T-helper 22 cell (primary cell): ENCODE measurements around the gene KCNK2.

ENCODE experiments used
- DNase-seq: peaks from one replicate; pipeline ENCODE4 v3.0.0-alpha.2; 2020; ENCODE audit warnings: low read depth

Gene KCNK2

DNA sequence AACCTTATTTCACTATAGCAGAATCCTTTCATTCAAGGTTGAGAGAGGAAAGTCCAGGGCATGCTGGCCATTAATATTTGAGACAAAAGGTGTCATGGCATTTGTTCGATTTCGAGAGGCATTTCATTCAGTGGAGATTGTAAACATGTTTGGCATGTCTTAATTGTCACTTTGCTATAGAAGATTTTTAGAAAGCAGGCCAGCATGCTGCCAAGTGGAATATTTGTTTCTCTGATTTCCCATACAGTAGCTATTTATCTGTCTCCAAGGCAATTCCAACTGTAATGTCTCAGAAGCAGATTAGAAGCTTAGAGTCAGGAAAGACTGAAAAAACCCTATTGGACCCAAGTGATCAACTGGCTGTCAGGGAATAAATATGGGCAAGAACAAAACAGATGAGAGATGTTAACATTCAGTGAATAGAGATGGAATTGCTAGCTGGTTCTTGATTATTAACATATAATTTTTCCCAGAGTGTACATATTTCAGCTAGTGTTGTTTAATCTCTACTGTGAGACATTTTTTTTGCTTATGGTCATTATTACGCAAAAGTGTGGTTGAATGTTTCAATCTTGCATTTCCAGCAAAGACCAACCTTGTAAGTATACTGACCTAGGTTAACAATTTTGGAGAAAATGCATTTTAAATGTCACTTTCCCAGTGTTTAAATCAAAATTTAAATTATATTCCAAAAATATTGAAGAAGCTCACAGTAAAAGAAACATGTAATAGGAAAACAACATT, 174.6 kb downstream of the KCNK2 start:
- no peak for DNase-seq

DNA sequence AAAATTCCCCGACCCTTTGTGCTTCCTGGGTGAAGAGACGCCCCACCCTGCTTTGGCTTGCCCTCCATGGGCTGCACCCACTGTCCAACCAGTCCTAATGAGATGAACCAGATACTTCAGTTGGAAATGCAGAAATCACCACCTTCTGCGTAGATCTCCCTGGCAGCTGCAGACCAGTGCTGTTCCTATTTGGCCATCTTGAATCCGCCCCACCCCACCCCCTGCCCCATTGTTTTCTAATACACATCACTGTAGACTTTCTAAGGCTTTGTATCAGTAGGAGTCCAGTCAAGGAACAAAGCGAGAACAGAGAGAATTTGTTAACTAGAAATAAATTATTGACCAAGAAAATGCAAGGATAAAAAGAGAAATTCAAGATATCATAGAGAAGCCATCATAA, 178.2 kb downstream of the KCNK2 start:
- DNase-seq = no peak

DNA sequence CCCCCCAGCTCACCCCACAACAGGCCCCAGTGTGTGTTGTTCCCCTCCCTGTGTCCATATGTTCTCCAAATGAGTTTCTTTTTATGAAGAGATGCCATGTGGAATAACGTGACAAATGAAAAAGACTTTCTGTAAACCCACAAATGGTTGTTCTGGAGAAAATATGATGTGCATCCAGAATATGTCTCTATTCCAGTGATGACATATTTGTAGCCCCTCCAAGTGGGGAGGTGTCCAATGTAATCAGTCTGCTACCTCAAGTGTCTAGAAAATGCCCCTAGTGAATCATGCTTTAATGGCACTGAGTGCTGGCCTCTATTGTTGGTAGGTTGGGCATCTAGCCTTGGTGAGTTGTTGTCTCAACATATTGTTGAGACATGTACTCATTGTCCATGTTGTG, 179.6 kb downstream of the KCNK2 start:
- DNase-seq = no peak

- no peak for DNase-seq
These were observed 181.1 kb downstream of the KCNK2 start for GRCh38 chr1:215263636-215264035.

- DNase-seq = no peak
These were observed 182.1 kb downstream of the KCNK2 start for GRCh38 chr1:215264649-215265048.

GRCh38 chr1:215267495-215267894, 185.0 kb downstream of the KCNK2 start:
- DNase-seq = no peak

GRCh38 chr1:215269955-215270354, 187.4 kb downstream of the KCNK2 start:
- no peak for DNase-seq

DNA sequence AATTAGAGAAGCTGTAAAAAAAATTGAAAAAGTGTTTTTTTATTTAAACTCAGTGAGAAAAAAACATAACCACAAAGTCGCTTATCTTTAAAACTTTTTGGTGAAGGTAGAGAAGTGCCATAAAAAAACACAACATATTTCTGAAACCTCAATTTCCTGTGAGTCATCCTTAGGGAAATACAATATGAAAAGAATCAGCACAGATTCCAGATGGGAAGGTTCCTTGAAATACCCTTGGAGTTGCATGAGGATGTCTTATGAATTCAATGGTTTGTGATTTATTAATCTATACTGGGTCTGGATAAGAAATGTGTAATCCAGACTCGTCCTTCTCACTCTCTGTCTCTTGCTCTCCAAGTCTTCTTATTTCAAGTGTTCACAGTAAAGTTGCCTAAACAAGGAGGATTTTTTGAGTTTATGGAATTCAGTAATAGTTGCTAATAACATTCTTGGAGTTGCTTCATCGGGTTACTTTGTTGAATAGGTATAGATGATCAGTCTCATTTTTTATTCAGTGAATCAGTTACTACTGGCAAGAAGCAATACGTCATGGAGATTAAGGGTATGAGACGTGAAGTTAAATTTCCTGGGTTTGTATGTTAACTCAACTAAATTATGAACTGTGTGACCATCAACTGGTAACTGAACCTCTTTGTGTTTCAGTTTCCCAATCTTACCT, 191.4 kb downstream of the KCNK2 start:
- no peak for DNase-seq

DNA sequence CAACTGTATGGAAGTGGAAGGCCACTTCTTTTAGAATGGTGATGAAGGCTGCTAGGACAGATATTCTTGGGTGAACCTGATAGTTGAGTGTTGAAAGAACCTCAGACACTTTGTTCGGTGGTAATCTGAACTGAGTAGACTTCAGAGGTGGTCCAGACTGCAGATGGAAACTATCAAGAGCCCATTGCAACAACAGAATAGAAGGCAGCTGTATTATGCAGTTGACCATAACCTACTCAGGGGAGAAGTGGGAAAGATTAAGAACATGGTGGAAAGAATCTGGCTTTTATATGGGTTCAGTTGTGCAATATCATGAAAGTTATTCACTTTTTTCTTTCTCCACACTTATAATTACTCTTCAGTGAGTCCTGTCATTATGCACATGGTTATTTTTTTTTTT, 194.0 kb downstream of the KCNK2 start:
- no peak for DNase-seq

- DNase-seq = no peak
These were observed 195.0 kb downstream of the KCNK2 start for GRCh38 chr1:215277532-215277931.

GRCh38 chr1:215279682-215280081, 197.1 kb downstream of the KCNK2 start:
- DNase-seq = no peak

- no peak for DNase-seq
These were observed 200.0 kb downstream of the KCNK2 start for GRCh38 chr1:215282557-215282956.

- DNase-seq = no peak
These were observed 202.7 kb downstream of the KCNK2 start for GRCh38 chr1:215285013-215285800.
